T-helper 1 cell treated with Interleukin-12 subunit alpha and Interleukin-12 subunit beta and Interleukin-4 antibody, amounts not matched to agents 30 μg/mL and 1 μg/mL, for 36 hours (primary cell): ENCODE measurements around the gene TLCD3A.
"Not testable (repeated sequence)": the region's sequence is repeated elsewhere in the genome, so short reads cannot be mapped to it uniquely, and the experiment has no call there.

Experiments
- H3K27ac Mint-ChIP-seq: one replicate; pipeline ENCODE4 v1.8.0; 2021; ENCODE audit warnings: mild to moderate bottlenecking, mixed read lengths
- H3K27me3 Mint-ChIP-seq: one replicate; pipeline ENCODE4 v1.8.0; 2021; ENCODE audit warnings: low read depth, mixed read lengths
- H3K36me3 Mint-ChIP-seq: one replicate; pipeline ENCODE4 v1.8.0; 2021; ENCODE audit warnings: low read depth, mixed read lengths
- H3K4me1 Mint-ChIP-seq: one replicate; pipeline ENCODE4 v1.8.0; 2021; ENCODE audit warnings: low read depth, mixed read lengths
- H3K4me3 Mint-ChIP-seq: one replicate; pipeline ENCODE4 v1.8.0; 2021; ENCODE audit warnings: mild to moderate bottlenecking, moderate library complexity, mixed read lengths
- H3K9me3 Mint-ChIP-seq: one replicate; pipeline ENCODE4 v1.8.0; 2021; ENCODE audit warnings: mixed read lengths

Gene TLCD3A

GRCh38 chr17:731644-732066 is 741 bp upstream of the TLCD3A start:
- no peaks in the 10 kb centered on the region for H3K9me3 Mint-ChIP-seq

GRCh38 chr17:732902-733720 is 715 bp downstream of the TLCD3A start:
- Mint-ChIP-seq H3K36me3 (peaks cover 11% of the 10 kb centered on the region), H3K9me3 (no peaks in the 10 kb centered on the region), H3K4me3 (peak overlapping the region; percentile 89), H3K27me3 (peaks cover 3% of the 10 kb centered on the region), H3K27ac (peak overlapping the region; percentile 84), H3K4me1 (peaks cover 18% of the 10 kb centered on the region)

More at GRCh38 chr17:731644-732066, 741 bp upstream of the TLCD3A start:
- Mint-ChIP-seq H3K4me1 (peaks cover 18% of the 10 kb centered on the region), H3K27me3 (peaks cover 3% of the 10 kb centered on the region), H3K4me3 (peak overlapping the region; percentile 71), H3K36me3 (peaks cover 9% of the 10 kb centered on the region), H3K27ac (no peak overlapping the region)

DNA sequence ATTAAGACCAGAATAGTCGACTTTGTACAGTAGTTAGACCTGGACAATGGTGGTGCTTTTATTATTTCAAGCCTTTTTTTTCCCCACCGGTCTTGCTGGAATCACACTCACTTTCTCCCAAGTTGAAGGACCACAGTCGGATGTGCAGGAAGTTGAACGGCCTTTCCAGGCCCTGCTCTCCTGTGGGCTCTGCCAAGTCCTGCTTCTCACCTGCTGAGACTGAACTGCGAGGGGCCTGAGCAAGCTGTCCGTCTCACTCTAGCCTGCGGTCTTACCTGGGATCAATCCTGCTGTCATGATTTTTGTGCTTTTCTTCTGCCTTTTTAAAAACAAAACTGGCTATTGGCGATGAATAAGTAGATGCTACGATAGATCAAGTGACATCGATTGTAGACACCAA is 1.3 kb downstream of the TLCD3A start:
- H3K36me3 Mint-ChIP-seq: peaks cover 16% of the 10 kb centered on the region
- peak overlapping the region; percentile 56 for H3K27ac Mint-ChIP-seq
- no peaks in the 10 kb centered on the region for H3K9me3 Mint-ChIP-seq
- H3K4me1 Mint-ChIP-seq: peaks cover 18% of the 10 kb centered on the region
- H3K27me3 Mint-ChIP-seq: peaks cover 3% of the 10 kb centered on the region
- peak overlapping the region; percentile 89 for H3K4me3 Mint-ChIP-seq

DNA sequence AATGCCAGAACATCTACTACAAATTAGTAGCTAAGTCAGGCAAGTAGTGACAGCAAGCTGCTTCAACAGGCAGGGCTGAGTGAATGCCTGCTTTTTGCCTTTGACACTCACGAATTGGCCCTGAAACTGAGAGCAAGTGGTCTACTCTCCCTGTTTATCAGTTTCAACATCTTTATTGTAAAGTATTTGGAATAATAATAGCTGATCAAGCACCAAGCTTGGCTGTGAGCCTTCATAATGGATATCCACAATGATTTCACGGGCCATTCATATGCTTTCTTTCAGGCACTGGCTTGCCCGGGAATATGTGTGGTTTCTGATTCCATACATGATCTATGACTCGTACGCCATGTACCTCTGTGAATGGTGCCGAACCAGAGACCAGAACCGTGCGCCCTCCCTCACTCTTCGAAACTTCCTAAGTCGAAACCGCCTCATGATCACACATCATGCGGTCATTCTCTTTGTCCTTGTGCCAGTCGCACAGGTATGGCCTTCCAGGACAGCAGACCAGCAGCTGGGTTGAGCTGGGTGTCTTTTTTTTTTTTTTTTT is 5.2 kb downstream of the TLCD3A start:
- H3K27ac Mint-ChIP-seq: no peak overlapping the region
- H3K9me3 Mint-ChIP-seq: no peaks in the 10 kb centered on the region
- H3K4me3 Mint-ChIP-seq: no peak overlapping the region
- H3K27me3 Mint-ChIP-seq: no peaks in the 10 kb centered on the region
- peaks cover 21% of the 10 kb centered on the region for H3K4me1 Mint-ChIP-seq
- peaks cover 29% of the 10 kb centered on the region for H3K36me3 Mint-ChIP-seq

- Mint-ChIP-seq H3K4me1 (peaks cover 8% of the 10 kb centered on the region), H3K36me3 (peaks cover 35% of the 10 kb centered on the region), H3K27ac (peak overlapping the region; percentile 84), H3K9me3 (no peaks in the 10 kb centered on the region), H3K4me3 (peak overlapping the region; percentile 46), H3K27me3 (no peaks in the 10 kb centered on the region)
Observed at GRCh38 chr17:740240-741017, 8.0 kb downstream of the TLCD3A start.

GRCh38 chr17:742147-742793 is 9.9 kb downstream of the TLCD3A start:
- peaks cover 34% of the 10 kb centered on the region for H3K36me3 Mint-ChIP-seq
- no peaks in the 10 kb centered on the region for H3K9me3 Mint-ChIP-seq
- no peak overlapping the region for H3K27ac Mint-ChIP-seq
- H3K4me1 Mint-ChIP-seq: peaks cover 8% of the 10 kb centered on the region
- H3K27me3 Mint-ChIP-seq: no peaks in the 10 kb centered on the region
- no peak overlapping the region for H3K4me3 Mint-ChIP-seq

DNA sequence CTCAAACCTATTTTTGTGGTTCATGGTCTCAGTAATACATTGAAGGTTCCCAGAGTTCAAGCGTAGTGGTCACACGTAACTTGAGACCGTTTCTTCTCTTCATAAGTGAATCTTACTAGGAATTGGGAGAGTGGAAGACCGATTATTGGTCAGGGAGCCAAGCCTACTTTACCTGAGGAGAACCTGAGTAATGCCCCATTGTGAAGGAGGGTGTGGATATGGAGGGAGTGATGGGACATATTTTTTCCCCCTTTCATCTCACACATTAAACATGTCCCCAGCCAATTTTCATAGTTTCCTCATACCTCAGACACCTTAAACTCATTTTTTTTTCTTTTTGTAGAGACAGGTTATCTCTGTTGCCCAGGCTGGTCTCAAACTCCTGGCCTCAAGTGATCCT is 10.7 kb downstream of the TLCD3A start:
- peaks cover 39% of the 10 kb centered on the region for H3K36me3 Mint-ChIP-seq
- H3K27me3 Mint-ChIP-seq: no peaks in the 10 kb centered on the region
- H3K4me1 Mint-ChIP-seq: peaks cover 8% of the 10 kb centered on the region
- H3K9me3 Mint-ChIP-seq: peaks cover 3% of the 10 kb centered on the region
- H3K27ac Mint-ChIP-seq: no peak overlapping the region
- H3K4me3 Mint-ChIP-seq: no peak overlapping the region

DNA sequence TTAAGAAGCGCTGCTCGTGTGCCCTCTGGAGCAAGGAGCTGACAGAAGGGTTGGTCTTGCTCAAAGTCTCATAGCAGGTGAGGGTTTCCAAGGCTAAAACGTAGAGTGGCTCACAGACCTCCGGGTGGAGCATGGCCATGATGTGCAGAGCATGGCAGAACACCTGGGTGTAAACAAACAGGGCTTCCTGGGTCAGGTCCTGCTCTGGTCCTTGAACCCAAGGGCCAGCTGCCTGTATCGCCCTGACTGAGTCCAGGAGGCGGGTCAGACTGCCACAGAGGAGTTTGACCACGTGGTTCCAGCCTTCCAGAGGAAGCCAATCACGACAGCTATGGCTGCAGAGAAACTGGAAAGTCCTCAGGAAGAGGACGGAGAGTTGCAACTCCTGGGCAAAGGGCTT is 12.5 kb downstream of the TLCD3A start:
- peaks cover 16% of the 10 kb centered on the region for H3K4me1 Mint-ChIP-seq
- H3K36me3 Mint-ChIP-seq: peaks cover 45% of the 10 kb centered on the region
- H3K27ac Mint-ChIP-seq: no peak overlapping the region
- H3K9me3 Mint-ChIP-seq: peaks cover 8% of the 10 kb centered on the region
- H3K4me3 Mint-ChIP-seq: no peak overlapping the region
- no peaks in the 10 kb centered on the region for H3K27me3 Mint-ChIP-seq

GRCh38 chr17:745406-745805 is 13.0 kb downstream of the TLCD3A start:
- no peak overlapping the region for H3K27ac Mint-ChIP-seq
- H3K9me3 Mint-ChIP-seq: peaks cover 8% of the 10 kb centered on the region
- peaks cover 16% of the 10 kb centered on the region for H3K4me1 Mint-ChIP-seq
- peaks cover 44% of the 10 kb centered on the region for H3K36me3 Mint-ChIP-seq
- no peaks in the 10 kb centered on the region for H3K27me3 Mint-ChIP-seq
- H3K4me3 Mint-ChIP-seq: no peak overlapping the region

GRCh38 chr17:746181-746580 is 13.8 kb downstream of the TLCD3A start:
- no peak overlapping the region for H3K27ac Mint-ChIP-seq
- peaks cover 42% of the 10 kb centered on the region for H3K36me3 Mint-ChIP-seq
- H3K9me3 Mint-ChIP-seq: peaks cover 8% of the 10 kb centered on the region
- H3K4me3 Mint-ChIP-seq: no peak overlapping the region
- peaks cover 20% of the 10 kb centered on the region for H3K4me1 Mint-ChIP-seq
- no peaks in the 10 kb centered on the region for H3K27me3 Mint-ChIP-seq

GRCh38 chr17:746783-747629 is 14.6 kb downstream of the TLCD3A start:
- Mint-ChIP-seq H3K27me3 (no peaks in the 10 kb centered on the region), H3K36me3 (peaks cover 38% of the 10 kb centered on the region), H3K27ac (no peak overlapping the region), H3K4me1 (peaks cover 24% of the 10 kb centered on the region), H3K4me3 (no peak overlapping the region), H3K9me3 (peaks cover 8% of the 10 kb centered on the region)

GRCh38 chr17:748604-749003 is 16.2 kb downstream of the TLCD3A start:
- H3K9me3 Mint-ChIP-seq, H3K27ac Mint-ChIP-seq, H3K4me3 Mint-ChIP-seq, H3K27me3 Mint-ChIP-seq: not testable (repeated sequence)
- Mint-ChIP-seq H3K4me1 (peaks cover 26% of the 10 kb centered on the region), H3K36me3 (peaks cover 33% of the 10 kb centered on the region)

DNA sequence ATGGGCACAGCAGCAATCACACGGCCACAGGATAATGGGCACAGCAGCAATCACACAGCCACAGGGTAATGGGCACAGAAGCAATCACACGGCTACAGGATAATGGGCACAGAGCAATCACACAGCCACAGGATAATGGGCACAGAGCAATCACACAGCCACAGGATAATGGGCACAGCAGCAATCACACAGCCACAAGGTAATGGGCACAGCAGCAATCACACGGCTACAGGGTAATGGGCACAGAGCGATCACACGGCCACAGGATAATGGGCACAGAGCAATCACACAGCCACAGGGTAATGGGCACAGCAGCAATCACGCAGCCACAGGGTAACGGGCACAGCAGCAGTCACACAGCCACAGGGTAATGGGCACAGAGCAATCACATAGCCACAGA is 17.0 kb downstream of the TLCD3A start:
- H3K27ac Mint-ChIP-seq, H3K27me3 Mint-ChIP-seq, H3K9me3 Mint-ChIP-seq: not testable (repeated sequence)
- H3K4me1 Mint-ChIP-seq: peaks cover 26% of the 10 kb centered on the region
- H3K36me3 Mint-ChIP-seq: peaks cover 28% of the 10 kb centered on the region
- peak overlapping the region; percentile 50 for H3K4me3 Mint-ChIP-seq
